A673 (cell line): Measurements from ENCODE around the gene SSTR5.

ENCODE experiments used
- EZH2 ChIP-seq: fragments of 200-600 bp; sonication (generic); IDR thresholded peaks from 2 replicates; pipeline ENCODE4 v1.6.1; 2017; ENCODE audit warnings: borderline replicate concordance, low read depth, mild to moderate bottlenecking, mixed read lengths, antibody characterized with exemption, low read length; ENCODE audit not compliant: poor library complexity, severe bottlenecking
- TF ChIP-seq, protein P1 (sequence below): fragments of 300-800, 200-600 bp; sonication (generic); conservative IDR thresholded peaks from 2 replicates; pipeline ENCODE4 v1.5.1; 2017; ENCODE audit warnings: low read depth, mild to moderate bottlenecking, antibody characterized with exemption, low read length, moderate library complexity, mixed read lengths

DNA sequence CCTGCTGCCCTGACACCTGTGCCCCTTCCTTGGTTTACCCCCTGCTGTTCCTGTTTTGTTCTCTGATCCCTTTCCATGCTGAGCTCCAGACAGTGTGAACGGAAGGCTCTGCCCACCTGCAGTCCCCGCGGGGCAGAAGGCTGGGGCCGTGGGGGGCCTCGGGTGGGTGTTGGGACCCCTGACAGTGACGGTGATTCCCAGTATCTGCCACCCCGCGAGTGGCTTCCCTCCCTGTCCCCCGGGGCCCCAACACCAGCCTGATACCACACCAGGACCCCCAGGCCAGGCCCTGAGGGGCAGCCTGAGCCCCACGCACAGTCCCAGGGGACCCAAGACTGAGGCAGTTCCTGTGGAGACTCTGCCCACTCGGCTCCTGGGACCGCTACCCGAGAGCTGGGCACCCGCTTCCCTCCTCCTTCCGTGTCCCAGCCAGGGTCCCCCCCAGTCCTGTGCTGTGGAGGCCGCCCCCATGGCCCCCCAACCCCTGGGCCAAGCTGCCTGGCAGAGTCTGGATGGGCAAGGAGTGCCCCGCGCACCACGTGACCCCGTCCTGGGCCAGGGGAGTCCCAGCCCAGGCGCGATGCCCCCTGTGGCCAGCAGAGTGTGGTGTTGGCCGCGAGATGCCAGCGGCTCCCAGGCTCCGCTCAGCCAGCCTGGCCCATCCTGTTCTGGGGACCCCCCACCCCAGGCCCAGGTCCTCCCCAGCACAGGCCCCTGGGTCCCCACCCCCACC is 33.5 kb downstream of the SSTR5 start:
- TF ChIP-seq, protein P1, sequence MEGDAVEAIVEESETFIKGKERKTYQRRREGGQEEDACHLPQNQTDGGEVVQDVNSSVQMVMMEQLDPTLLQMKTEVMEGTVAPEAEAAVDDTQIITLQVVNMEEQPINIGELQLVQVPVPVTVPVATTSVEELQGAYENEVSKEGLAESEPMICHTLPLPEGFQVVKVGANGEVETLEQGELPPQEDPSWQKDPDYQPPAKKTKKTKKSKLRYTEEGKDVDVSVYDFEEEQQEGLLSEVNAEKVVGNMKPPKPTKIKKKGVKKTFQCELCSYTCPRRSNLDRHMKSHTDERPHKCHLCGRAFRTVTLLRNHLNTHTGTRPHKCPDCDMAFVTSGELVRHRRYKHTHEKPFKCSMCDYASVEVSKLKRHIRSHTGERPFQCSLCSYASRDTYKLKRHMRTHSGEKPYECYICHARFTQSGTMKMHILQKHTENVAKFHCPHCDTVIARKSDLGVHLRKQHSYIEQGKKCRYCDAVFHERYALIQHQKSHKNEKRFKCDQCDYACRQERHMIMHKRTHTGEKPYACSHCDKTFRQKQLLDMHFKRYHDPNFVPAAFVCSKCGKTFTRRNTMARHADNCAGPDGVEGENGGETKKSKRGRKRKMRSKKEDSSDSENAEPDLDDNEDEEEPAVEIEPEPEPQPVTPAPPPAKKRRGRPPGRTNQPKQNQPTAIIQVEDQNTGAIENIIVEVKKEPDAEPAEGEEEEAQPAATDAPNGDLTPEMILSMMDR = peak; percentile 92
- no peak for TF ChIP-seq EZH2
